ENCODE measurements around the gene CPB2. TPM values are rescaled to one million over a fixed set of nuclear protein-coding genes. Genes with fewer than 3 reads are reported as not detected.
A peak's percentile ranks its signal among the peaks of the same experiment; 100 is the strongest.

CPB2 gene
- total RNA-seq, 2 donors from 2014 or later, result not detected

DNA sequence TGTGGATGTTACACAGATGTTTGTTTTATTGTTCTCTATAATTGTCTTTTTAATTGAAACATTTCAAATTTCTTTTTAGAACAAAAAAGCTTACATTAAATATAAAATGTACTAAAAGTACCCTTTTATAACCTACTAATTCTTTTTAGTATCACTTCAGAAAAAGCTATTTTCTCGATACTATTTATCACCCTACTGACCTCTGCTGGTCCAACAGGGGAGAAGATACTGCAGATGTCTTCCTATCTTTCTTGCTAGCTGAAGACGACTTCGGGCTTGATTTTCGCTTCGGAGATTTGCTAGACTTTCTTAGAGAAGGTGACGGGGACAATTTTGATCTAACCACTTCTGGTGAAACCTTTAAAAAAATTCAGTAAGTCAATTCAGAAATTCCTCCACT is 94.7 kb downstream of the CPB2 start:
- Histone ChIP-seq H3K4me3 (no peak overlapping the region), H3K36me3 (peaks cover 35% of the 10 kb centered on the region), H3K27me3 (no peaks in the 10 kb centered on the region), H3K27ac (no peak overlapping the region), H3K4me1 (no peaks in the 10 kb centered on the region), H3K9me3 (no peaks in the 10 kb centered on the region)
- TF ChIP-seq, protein P1, sequence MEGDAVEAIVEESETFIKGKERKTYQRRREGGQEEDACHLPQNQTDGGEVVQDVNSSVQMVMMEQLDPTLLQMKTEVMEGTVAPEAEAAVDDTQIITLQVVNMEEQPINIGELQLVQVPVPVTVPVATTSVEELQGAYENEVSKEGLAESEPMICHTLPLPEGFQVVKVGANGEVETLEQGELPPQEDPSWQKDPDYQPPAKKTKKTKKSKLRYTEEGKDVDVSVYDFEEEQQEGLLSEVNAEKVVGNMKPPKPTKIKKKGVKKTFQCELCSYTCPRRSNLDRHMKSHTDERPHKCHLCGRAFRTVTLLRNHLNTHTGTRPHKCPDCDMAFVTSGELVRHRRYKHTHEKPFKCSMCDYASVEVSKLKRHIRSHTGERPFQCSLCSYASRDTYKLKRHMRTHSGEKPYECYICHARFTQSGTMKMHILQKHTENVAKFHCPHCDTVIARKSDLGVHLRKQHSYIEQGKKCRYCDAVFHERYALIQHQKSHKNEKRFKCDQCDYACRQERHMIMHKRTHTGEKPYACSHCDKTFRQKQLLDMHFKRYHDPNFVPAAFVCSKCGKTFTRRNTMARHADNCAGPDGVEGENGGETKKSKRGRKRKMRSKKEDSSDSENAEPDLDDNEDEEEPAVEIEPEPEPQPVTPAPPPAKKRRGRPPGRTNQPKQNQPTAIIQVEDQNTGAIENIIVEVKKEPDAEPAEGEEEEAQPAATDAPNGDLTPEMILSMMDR (IDR thresholded peaks at IDR 0.05), result peak in 1 of 2 donors; percentile 20
- no peak for DNase-seq (ENCODE audit: low spot score)

DNA sequence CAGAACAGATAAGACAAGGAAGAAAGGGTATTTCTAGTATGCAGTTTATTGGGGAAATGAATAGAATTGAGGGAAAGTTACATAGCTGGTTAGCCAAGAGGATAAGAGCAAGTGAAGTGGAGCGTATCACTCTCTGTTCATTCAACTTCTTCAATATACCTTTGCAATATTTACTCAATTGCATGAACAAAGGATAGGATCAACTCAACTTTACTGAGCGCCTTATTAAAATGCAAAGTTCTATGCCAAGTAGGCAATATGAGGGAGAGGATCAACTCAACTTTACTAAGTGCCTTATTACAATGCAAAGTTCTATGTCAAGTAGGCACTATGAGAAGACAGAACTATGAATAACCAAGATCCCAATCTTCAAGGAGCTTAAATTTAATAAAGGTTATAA is 96.2 kb downstream of the CPB2 start:
- Histone ChIP-seq H3K4me1 (no peaks in the 10 kb centered on the region), H3K9me3 (no peaks in the 10 kb centered on the region), H3K36me3 (peaks cover 35% of the 10 kb centered on the region), H3K27me3 (no peaks in the 10 kb centered on the region), H3K4me3 (no peak overlapping the region), H3K27ac (no peak overlapping the region)
- DNase-seq (ENCODE audit: low spot score), result no peak
- TF ChIP-seq, protein P1 (IDR thresholded peaks at IDR 0.05), result no peak

DNA sequence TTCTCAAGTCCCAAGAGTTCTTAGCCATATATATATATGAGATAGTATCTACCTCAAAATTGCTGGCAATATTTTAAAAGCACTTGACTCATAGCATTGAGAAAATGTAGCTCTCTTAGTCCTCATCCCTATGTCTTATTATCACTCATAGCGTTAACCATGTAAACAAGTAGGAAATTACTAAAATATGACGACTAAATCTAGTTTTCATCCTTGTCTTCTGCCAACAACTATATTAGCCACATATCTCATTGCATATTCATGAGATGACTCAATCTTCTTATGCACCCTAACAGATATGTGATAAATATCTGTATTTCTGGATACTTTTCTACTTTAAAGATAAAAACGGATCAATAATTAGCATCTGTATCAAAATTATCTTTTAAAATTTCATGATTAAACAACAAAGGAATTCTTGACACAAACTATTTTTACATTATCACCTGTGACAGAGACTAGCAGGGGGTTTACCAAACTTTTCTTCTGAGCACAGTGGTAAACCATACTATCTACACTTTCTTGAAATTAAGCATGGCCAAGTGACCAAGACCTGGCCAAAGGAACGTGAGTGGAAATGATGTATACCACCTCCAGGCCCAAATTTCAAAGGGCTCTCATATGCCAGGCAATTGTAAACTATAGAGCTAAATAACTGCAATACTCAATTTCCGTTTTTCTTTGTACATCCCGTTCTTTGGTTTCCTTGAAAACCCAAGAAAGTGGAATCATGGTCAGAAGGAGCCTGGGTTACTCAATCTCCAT is 98.0 kb downstream of the CPB2 start:
- no peaks in the 10 kb centered on the region for H3K27me3 ChIP-seq
- H3K4me1 ChIP-seq, result no peaks in the 10 kb centered on the region
- no peak for DNase-seq (ENCODE audit: low spot score)
- H3K9me3 ChIP-seq, result no peaks in the 10 kb centered on the region
- H3K27ac ChIP-seq, result no peak overlapping the region
- H3K36me3 ChIP-seq, result peaks cover 35% of the 10 kb centered on the region
- no peak overlapping the region for H3K4me3 ChIP-seq
- TF ChIP-seq, protein P1 (IDR thresholded peaks at IDR 0.05), result no peak

DNA sequence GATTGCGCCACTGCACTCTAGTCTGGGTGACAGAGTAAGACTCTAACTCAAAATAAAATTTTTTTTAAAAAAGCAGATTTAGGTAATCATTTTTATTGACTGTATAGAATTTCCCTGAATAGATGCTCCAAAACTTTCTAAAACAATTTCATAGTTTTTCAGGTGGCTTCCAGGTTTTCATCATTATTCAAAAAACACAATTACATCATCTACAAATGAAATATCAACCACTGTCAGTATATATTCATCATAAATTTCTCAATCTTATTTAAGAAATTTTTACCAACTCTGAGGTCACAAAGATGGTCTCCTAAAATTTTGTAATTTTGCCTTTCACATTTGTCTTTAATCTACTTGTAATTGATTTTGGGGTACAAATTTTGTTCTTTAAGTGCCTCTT is 100.3 kb downstream of the CPB2 start:
- TF ChIP-seq, protein P1 (IDR thresholded peaks at IDR 0.05), result no peak
- H3K36me3 ChIP-seq, result peaks cover 47% of the 10 kb centered on the region
- H3K27ac ChIP-seq, result no peak overlapping the region
- no peaks in the 10 kb centered on the region for H3K27me3 ChIP-seq
- H3K4me3 ChIP-seq, result no peak overlapping the region
- H3K9me3 ChIP-seq, result no peaks in the 10 kb centered on the region
- DNase-seq (ENCODE audit: low spot score), result no peak
- no peaks in the 10 kb centered on the region for H3K4me1 ChIP-seq

Other genes with a start within 250 kb of the CPB2 start
- 10 to 100 TPM; 18.2 to 21.0 TPM for gene ZC3H13, start 52.3 kb downstream of the CPB2 start, total RNA-seq
- gene LCP1, start 77.1 kb upstream of the CPB2 start, total RNA-seq, result 10 to 100 TPM in 1 of 2 donors, 1 to 10 TPM in 1; 8.6 to 31.7 TPM
- gene LRRC63, start 106.9 kb upstream of the CPB2 start, total RNA-seq, result not detected

Data from right atrium auricular region (tissue), 2 donors.